Esophagus squamous epithelium (tissue), 4 donors: ENCODE results near the gene MAP3K7CL.

Experiments
- CTCF ChIP-seq, 6 experiments: fragments of 450-650 bp in 4 of 6; fragments of 200-600 bp in 2 of 6; sonication (generic) in 2 of 6; IDR thresholded peaks; one replicate each; pipeline ENCODE4 v1.5.1; 2016 to 2019; ENCODE audit warnings: antibody characterized with exemption in 6 of 6, mild to moderate bottlenecking in 4 of 6, moderate library complexity in 4 of 6
- POLR2A ChIP-seq, 4 donors: fragments of 450-650 bp; IDR thresholded peaks; one replicate each; pipeline ENCODE4 v1.6.1; 2017; ENCODE audit warnings: antibody characterized with exemption in 4 of 4, mild to moderate bottlenecking in 4 of 4, moderate library complexity in 3 of 4

- TF ChIP-seq CTCF (IDR thresholded peaks at IDR 0.05) (peak in 4 of 6 experiments; percentile 21 to 62 (median 27)), POLR2A (IDR thresholded peaks at IDR 0.05) (no peak)
These were observed 65.7 kb downstream of the MAP3K7CL start for GRCh38 chr21:29195981-29196669.
